ENCODE measurements around the gene EHF.

- TF ChIP-seq, protein P1, sequence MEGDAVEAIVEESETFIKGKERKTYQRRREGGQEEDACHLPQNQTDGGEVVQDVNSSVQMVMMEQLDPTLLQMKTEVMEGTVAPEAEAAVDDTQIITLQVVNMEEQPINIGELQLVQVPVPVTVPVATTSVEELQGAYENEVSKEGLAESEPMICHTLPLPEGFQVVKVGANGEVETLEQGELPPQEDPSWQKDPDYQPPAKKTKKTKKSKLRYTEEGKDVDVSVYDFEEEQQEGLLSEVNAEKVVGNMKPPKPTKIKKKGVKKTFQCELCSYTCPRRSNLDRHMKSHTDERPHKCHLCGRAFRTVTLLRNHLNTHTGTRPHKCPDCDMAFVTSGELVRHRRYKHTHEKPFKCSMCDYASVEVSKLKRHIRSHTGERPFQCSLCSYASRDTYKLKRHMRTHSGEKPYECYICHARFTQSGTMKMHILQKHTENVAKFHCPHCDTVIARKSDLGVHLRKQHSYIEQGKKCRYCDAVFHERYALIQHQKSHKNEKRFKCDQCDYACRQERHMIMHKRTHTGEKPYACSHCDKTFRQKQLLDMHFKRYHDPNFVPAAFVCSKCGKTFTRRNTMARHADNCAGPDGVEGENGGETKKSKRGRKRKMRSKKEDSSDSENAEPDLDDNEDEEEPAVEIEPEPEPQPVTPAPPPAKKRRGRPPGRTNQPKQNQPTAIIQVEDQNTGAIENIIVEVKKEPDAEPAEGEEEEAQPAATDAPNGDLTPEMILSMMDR (IDR thresholded peaks at IDR 0.05 in 4 of 5, conservative IDR thresholded peaks at IDR 0.05 in 1 of 5): no peak
- no peak for TF ChIP-seq POLR2A (IDR thresholded peaks at IDR 0.05)
Measured at GRCh38 chr11:34620820-34621792, at the start of gene EHF.
